ENCODE measurements around the gene XPR1. TPM values are rescaled to one million over a fixed set of nuclear protein-coding genes. Genes with fewer than 3 reads are reported as not detected.

Gene XPR1
- total and polyA plus RNA-seq, 8 donors = 3.4 to 25.3 (median 13.7) TPM

DNA sequence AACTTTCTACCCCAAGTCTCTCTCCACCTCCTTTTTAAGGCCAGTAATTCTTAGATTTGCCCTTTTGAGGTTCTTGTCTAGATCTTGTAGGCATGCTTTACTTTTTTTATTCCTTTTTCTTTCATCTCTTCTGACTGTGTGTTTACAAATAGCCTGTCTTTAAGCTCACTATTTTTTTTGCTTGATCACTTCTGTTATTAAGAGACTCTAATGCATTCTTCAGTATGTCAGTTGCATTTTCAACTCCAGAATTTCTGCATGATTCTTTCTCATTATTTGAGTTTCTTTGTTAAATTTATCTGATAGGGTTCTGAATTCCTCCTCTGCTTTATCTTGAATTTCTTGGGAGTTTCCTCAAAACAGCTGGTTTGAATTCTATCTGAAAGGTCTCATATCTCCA, 30.9 kb downstream of the XPR1 start:
- TF ChIP-seq, protein P1, sequence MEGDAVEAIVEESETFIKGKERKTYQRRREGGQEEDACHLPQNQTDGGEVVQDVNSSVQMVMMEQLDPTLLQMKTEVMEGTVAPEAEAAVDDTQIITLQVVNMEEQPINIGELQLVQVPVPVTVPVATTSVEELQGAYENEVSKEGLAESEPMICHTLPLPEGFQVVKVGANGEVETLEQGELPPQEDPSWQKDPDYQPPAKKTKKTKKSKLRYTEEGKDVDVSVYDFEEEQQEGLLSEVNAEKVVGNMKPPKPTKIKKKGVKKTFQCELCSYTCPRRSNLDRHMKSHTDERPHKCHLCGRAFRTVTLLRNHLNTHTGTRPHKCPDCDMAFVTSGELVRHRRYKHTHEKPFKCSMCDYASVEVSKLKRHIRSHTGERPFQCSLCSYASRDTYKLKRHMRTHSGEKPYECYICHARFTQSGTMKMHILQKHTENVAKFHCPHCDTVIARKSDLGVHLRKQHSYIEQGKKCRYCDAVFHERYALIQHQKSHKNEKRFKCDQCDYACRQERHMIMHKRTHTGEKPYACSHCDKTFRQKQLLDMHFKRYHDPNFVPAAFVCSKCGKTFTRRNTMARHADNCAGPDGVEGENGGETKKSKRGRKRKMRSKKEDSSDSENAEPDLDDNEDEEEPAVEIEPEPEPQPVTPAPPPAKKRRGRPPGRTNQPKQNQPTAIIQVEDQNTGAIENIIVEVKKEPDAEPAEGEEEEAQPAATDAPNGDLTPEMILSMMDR (IDR thresholded peaks at IDR 0.05) = no peak
- peaks cover 0 to 4% (median 0%) of the 10 kb centered on the region in 3 donors for H3K36me3 ChIP-seq
- intact Hi-C loops (cut with DNase I) = no loop called here
- H3K27me3 ChIP-seq = no peaks in the 10 kb centered on the region
- no peaks in the 10 kb centered on the region for H3K4me1 ChIP-seq
- FAIRE-seq (no peak), ATAC-seq (no peak), DNase-seq (no peak)
- H3K9me3 ChIP-seq = no peaks in the 10 kb centered on the region
- H3K4me3 ChIP-seq = no peak overlapping the region
- no peak overlapping the region for H3K27ac ChIP-seq

DNA sequence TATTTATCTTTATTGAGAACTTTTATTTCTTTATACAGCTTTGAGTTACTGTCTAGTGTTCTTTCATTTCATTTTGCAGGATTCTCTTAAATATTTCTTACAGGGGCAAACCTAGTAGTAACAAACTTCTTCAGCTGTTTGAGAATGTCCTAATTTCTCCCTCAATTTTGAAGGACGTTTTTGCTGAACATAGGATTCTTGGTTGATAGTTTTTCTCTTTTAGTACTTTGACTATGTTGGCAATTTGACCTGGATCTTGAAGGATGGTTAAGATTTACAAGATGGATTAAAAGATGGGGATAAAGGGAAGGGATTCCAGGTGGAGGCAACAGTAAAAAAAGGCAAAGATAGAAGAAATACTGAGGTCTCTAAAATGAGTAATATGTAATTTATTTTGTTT, 38.9 kb downstream of the XPR1 start:
- no peaks in the 10 kb centered on the region for H3K36me3 ChIP-seq
- no peaks in the 10 kb centered on the region for H3K27me3 ChIP-seq
- no peak overlapping the region for H3K27ac ChIP-seq
- H3K4me1 ChIP-seq = no peaks in the 10 kb centered on the region
- no peak for FAIRE-seq
- no peak for ATAC-seq
- no peak overlapping the region for H3K4me3 ChIP-seq
- intact Hi-C loops (cut with DNase I) = no loop called here
- H3K9me3 ChIP-seq = peaks cover 0 to 4% (median 0%) of the 10 kb centered on the region in 4 donors
- TF ChIP-seq, protein P1 (IDR thresholded peaks at IDR 0.05) = no peak
- no peak for DNase-seq
- WGBS, 2 donors = 87 to 91% methylated on average over 1 of the region's 1 CpG

DNA sequence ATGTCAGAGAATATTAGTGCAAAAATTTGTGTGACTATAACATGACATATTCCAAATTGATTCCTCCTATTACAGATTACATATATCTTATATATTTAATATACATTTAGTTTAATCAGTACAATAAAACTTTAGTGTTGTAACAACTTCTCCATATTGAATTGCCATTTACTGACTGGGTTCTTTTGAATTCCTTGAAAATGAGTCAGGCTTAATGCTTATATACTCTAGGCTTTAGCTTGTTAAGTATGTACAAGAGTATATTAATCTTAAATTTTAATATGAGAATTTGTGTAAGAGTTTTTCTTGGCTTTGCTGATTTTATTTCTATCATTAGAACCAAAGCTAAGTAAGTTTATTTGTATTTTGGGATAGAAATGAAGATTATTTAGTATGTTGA, 40.3 kb downstream of the XPR1 start:
- H3K27ac ChIP-seq = no peak overlapping the region
- peaks cover 0 to 4% (median 0%) of the 10 kb centered on the region in 4 donors for H3K9me3 ChIP-seq
- H3K4me3 ChIP-seq = no peak overlapping the region
- intact Hi-C loops (cut with DNase I) = no loop called here
- no peaks in the 10 kb centered on the region for H3K4me1 ChIP-seq
- TF ChIP-seq, protein P1 (IDR thresholded peaks at IDR 0.05) = no peak
- H3K36me3 ChIP-seq = no peaks in the 10 kb centered on the region
- no peak for DNase-seq
- ATAC-seq = no peak
- no peaks in the 10 kb centered on the region for H3K27me3 ChIP-seq
- peak; percentile 77 for FAIRE-seq

DNA sequence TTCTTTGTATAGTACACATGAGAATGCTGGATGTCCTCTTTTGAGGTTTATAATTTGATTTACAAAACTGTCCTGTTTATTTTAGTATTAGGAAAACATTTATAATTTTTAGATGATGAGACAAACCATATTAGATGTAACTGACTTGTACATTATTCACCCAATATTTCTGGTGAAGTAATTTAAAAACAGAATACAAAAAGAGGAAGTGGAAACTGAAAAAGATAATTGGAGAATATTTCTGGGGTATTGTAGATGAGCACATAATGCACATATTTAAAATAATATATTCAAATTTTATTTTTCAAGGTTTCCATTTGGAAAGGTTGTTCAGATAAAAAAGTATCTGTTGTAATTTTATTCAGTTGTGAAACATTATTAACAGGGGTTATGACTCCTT, 40.7 kb downstream of the XPR1 start:
- intact Hi-C loops (cut with DNase I) = no loop called here
- ATAC-seq (no peak), FAIRE-seq (no peak), DNase-seq (no peak)
- no peaks in the 10 kb centered on the region for H3K27me3 ChIP-seq
- no peaks in the 10 kb centered on the region for H3K36me3 ChIP-seq
- H3K4me1 ChIP-seq = no peaks in the 10 kb centered on the region
- H3K9me3 ChIP-seq = peaks cover 0 to 4% (median 0%) of the 10 kb centered on the region in 4 donors
- no peak overlapping the region for H3K27ac ChIP-seq
- TF ChIP-seq, protein P1 (IDR thresholded peaks at IDR 0.05) = no peak
- no peak overlapping the region for H3K4me3 ChIP-seq

DNA sequence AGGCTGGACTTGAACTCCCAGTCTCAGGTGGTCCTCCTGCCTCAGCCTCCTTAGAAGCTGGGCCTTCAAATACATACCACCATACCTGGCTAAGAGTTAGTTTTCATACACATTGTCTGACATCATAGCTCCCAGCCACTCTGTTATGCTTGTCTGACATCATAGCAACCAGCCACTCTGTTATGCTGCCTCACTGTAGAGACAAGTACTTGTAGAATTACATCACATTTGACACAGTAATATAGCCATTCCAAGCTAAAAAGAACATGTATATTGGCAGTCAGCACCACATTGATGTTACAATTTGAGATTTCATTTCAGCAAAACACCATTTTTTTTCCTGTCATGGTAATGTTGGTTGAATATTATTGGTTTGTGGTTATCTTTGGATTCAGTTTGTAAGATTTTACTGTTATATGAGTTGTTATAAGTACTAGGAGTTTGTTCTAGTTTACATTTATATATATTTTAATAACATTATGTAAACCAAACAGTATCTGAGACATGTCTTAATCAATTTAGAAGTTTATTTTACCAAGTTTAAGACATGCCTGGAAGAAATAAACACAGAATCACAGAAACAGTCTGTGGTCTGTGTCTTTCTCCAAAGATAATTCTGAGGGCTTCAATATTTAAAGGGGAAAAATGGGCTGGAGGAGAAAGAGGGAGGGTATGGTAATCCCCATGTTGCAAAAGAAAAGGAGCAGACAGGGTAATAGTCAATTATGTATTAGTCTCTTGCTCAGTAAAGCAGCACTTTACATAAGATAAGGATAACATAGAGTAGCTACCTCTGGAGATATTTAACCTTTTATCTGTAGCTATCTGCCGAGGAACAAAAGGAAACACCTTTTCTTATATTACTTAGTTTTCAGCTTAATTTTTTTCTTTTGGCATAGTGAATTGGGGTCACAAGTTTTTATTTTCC, 43.0 kb downstream of the XPR1 start:
- DNase-seq (no peak), ATAC-seq (no peak), FAIRE-seq (no peak)
- H3K4me3 ChIP-seq = no peak overlapping the region
- H3K36me3 ChIP-seq = no peaks in the 10 kb centered on the region
- no peak overlapping the region for H3K27ac ChIP-seq
- 0 to 19% methylated on average over 1 of the region's 1 CpG for WGBS, 2 donors
- intact Hi-C loops (cut with DNase I) = no loop called here
- H3K4me1 ChIP-seq = no peaks in the 10 kb centered on the region
- peaks cover 0 to 4% (median 0%) of the 10 kb centered on the region in 4 donors for H3K9me3 ChIP-seq
- no peaks in the 10 kb centered on the region for H3K27me3 ChIP-seq
- TF ChIP-seq, protein P1 (IDR thresholded peaks at IDR 0.05) = no peak

All from pancreas (tissue), 10 donors.